A673 (cell line): ENCODE data around the gene RBM4B.

Experiments used
- CTCF ChIP-seq: fragments of 300-800, 200-600 bp; sonication (generic); conservative IDR thresholded peaks from 2 replicates; pipeline ENCODE4 v1.5.1; 2017; ENCODE audit warnings: low read depth, mild to moderate bottlenecking, antibody characterized with exemption, low read length, moderate library complexity, mixed read lengths
- EZH2 ChIP-seq: fragments of 200-600 bp; sonication (generic); IDR thresholded peaks from 2 replicates; pipeline ENCODE4 v1.6.1; 2017; ENCODE audit warnings: borderline replicate concordance, low read depth, mild to moderate bottlenecking, mixed read lengths, antibody characterized with exemption, low read length; ENCODE audit not compliant: poor library complexity, severe bottlenecking

GRCh38 chr11:66626926-66627325 is 50.8 kb downstream of the RBM4B start:
- TF ChIP-seq EZH2 = no peak
- no peak for TF ChIP-seq CTCF
